ENCODE data around the gene CROCC2.

CROCC2 gene

GRCh38 chr2:240906141-240906910 is at the start of gene CROCC2:
Gene CROCC2 (plus strand): TSS chr2:240906336. CDS start chr2:240906514, 178 bp downstream.
- DNase-seq: no peak
- Mint-ChIP-seq H3K9me3 (peaks cover 12% of the 10 kb centered on the region), H3K4me3 (no peak within 1 kb of the TSS), H3K4me1 (no peaks in the 10 kb centered on the region), H3K27ac (no peak within 1 kb of the TSS), H3K27me3 (ENCODE audit: low read depth, poor library complexity) (peaks cover 24% of the 10 kb centered on the region), H3K36me3 (ENCODE audit: low read depth) (no peaks in the 10 kb centered on the region)
- no peak for TF ChIP-seq CTCF (IDR thresholded peaks at IDR 0.05)

GRCh38 chr2:240857039-240858008 is 48.8 kb upstream of the CROCC2 start:
- no peak overlapping the region for H3K27ac Mint-ChIP-seq
- DNase-seq: no peak
- H3K4me1 Mint-ChIP-seq: peaks cover 4% of the 10 kb centered on the region
- no peak overlapping the region for H3K4me3 Mint-ChIP-seq
- no peak for TF ChIP-seq CTCF (IDR thresholded peaks at IDR 0.05)
- H3K36me3 Mint-ChIP-seq (ENCODE audit: low read depth): no peaks in the 10 kb centered on the region
- peaks cover 22% of the 10 kb centered on the region for H3K9me3 Mint-ChIP-seq
- H3K27me3 Mint-ChIP-seq (ENCODE audit: low read depth, poor library complexity): peaks cover 31% of the 10 kb centered on the region

- Mint-ChIP-seq H3K9me3 (peaks cover 22% of the 10 kb centered on the region), H3K36me3 (ENCODE audit: low read depth) (no peaks in the 10 kb centered on the region), H3K27me3 (ENCODE audit: low read depth, poor library complexity) (peaks cover 35% of the 10 kb centered on the region), H3K27ac (no peak overlapping the region), H3K4me3 (no peak overlapping the region), H3K4me1 (peaks cover 3% of the 10 kb centered on the region)
- no peak for DNase-seq
- TF ChIP-seq CTCF (IDR thresholded peaks at IDR 0.05): no peak
Observed at GRCh38 chr2:240858321-240858720, 47.8 kb upstream of the CROCC2 start.

DNA sequence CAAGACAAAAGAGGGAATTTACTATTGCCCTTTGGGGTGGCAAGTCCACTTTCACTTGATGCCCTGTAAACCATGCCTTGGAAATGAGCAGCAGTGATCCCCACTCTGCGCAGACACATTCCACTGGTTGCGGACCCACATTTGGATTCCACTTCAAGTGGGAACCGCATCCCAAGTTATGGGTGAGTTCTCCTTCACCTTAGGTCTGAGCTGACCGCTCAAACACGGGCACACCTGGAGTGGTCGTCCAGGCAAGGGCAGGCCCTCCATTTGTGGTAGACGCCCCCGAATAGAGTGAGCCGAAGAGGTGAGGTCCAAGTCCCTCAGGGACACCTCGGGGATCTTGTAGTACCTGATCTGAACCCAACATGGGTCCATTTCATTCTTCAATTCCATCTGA is 47.3 kb upstream of the CROCC2 start:
- Mint-ChIP-seq H3K27me3 (ENCODE audit: low read depth, poor library complexity) (peaks cover 41% of the 10 kb centered on the region), H3K4me1 (peaks cover 3% of the 10 kb centered on the region), H3K27ac (no peak overlapping the region), H3K9me3 (peaks cover 18% of the 10 kb centered on the region), H3K4me3 (no peak overlapping the region), H3K36me3 (ENCODE audit: low read depth) (no peaks in the 10 kb centered on the region)
- no peak for TF ChIP-seq CTCF (IDR thresholded peaks at IDR 0.05)
- no peak for DNase-seq

- H3K36me3 Mint-ChIP-seq (ENCODE audit: low read depth): no peaks in the 10 kb centered on the region
- H3K27ac Mint-ChIP-seq: no peak overlapping the region
- TF ChIP-seq CTCF (IDR thresholded peaks at IDR 0.05): no peak
- peaks cover 3% of the 10 kb centered on the region for H3K4me1 Mint-ChIP-seq
- DNase-seq: no peak
- H3K9me3 Mint-ChIP-seq: no peaks in the 10 kb centered on the region
- peaks cover 54% of the 10 kb centered on the region for H3K27me3 Mint-ChIP-seq (ENCODE audit: low read depth, poor library complexity)
- H3K4me3 Mint-ChIP-seq: no peak overlapping the region
Observed at GRCh38 chr2:240861547-240861946, 44.6 kb upstream of the CROCC2 start.
